Epidermal melanocyte (primary cell): ENCODE data around the gene PDLIM3.
"Not testable (repeated sequence)": the region's sequence is repeated elsewhere in the genome, so short reads cannot be mapped to it uniquely, and the experiment has no call there.

Experiments
- DNase-seq: peaks from one replicate; pipeline ENCODE4 v3.0.0; 2011; ENCODE audit warnings: low spot score; ENCODE audit not compliant: insufficient read length

The PDLIM3 gene

DNA sequence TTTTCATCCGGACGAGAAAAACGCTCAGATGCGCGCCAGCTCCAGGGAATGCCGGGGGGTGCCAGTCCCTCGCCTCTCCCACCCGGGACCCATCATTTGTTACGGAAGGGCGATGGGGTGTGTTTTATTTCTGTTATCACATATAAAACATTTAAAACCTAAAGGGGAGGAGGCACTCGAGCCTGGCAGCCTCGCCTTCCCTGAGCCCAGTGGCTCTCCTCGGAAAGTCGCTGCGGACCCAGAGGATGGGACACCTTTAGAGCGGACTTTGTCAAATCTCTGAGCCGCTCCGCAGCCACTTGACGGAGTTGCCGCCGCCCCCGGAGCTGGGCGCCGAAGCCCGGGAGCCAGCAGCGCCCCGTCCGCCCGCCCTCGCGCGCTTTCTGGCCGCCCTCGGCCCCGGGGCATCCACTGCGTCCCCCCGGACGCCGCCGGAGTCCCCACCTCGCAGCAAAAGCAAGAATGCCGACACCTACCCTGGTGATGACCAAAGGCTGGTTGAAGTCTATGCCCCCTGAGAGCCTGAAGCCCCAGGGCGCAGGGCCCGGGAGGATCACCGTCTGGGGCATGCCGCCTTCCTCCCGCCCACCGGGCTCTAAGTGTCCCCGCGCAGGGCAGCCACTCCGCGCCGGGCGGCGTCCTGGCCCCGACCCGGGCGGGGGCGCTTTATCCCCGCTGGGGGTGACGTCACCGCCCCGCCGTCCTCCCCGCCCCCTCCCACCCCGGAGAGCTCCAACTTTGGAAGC is at the start of gene PDLIM3:
TSS of gene PDLIM3 (minus strand) at position 642 of the 746 bp plus-strand sequence. CDS start at position 569, 73 bp downstream.
- DNase-seq, result no peak

DNA sequence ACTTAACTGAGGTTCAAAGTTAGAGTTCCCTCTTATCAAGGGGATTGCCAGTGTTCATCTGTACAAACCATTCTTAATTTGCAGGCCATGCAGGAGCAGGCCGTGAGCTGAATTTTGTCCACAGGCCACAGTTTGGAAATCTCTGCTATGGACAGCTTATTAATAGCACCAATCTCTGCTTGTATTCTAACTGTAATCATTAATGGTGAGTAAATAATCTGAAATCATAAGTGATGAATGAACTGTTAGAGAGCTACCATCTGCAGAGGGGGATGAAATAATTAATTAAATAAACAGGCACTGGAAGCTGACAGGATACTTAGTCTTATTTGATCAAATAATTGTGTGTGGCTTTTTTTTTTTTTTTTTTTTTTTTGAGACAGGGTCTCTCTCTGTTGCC is 48.5 kb upstream of the PDLIM3 start:
- DNase-seq, result no peak

DNA sequence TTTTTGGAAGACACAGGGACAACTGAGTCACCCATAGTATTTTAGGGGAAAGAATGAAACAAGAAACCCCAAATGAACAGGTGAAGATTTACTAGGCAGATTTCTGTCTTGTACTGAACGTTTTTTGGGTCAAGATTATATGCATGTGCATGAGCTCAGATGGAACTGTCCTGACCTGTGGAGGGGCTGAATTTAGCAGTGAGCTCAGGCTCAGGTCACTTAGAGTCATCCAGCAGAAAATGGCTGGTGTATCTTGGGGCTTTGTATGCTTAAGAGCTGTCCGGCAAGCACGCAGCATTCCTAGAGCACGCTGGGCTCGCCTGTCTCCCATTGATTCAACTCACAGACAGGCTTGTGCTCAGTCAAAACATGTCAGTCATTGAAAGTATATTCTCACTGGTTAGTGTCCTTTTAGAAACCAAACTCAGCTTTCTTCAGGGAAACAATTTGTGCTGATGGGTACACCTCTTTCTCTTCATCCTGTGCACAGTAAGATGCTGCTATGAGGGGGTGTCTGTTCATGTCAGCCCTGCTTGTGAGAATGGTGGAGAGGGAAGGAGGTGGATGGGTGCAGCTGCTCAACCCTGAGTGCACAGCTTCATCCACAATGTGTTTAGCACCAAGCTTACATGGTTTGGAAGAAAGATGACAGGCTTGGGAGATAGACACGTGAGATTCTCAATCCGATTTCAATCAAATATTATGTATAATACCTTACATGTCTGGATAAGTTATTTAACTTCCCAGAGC is 47.5 kb upstream of the PDLIM3 start:
- DNase-seq, result no peak

DNA sequence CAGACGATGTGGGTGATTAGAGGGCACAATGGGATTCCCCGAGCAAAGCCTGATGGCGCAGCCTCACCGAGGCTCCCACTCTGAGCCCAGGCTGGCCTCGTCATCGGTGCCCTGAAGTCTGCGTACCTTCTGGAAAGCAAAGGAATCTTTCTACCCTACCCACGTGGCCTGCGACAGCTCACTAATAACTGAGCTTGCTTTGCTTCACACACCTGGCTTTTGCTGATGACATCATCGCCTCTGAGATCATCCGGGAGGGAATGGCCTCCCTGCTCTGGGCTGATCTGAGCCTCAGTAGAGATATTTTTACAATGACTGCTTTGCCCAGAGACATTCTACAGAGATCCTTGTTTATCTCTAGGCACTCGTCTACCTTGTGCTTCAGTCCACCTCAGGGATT is 45.4 kb upstream of the PDLIM3 start:
- no peak for DNase-seq

- DNase-seq, result no peak
These were observed 43.0 kb upstream of the PDLIM3 start for GRCh38 chr4:185578284-185578683.

DNA sequence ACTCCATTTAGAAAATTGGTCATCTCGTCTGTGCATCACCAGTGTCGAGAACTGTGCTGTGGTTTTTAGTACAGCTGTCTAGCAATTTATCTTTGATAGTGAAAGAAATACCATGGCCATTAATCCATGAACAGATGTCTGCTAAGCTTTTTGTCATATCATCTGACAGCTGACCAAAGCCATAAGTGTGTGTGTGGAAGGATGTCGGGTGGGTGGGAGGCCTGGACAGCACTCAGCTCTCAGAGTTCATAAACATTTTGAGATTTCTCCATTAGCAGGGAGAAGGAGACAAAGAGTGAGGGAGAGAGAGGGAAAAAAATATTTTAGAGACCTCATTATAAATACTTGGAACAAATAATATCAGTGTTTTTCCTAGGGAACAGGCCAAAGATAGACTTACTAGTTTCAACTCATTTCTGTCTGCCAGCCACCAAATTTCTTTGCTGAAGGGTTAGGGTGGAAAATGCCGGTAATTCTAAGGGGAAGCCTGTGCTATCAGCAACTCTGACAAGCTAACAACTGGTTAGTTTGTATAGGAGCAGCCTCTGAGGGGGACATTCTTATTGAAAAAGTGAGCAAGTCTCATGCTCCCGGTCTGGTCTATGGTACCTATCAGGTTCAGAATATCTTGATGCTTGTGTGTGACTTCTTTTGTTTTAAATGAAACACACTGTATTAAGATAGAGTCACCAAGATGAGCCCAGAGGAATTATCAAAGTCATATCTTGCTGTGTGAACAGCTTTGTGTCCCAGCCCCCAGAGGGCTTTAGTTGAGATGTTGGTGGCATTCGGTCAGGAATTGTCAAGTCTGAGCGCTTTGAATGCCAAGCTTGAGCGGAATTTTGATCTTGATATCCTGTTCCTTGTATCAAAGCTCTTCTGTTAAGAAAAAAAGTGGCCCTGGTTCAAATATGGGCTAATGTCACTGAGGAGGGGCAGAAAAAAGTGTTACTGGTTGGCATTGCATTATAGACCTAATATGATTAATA is 41.9 kb upstream of the PDLIM3 start:
- DNase-seq, result no peak

DNA sequence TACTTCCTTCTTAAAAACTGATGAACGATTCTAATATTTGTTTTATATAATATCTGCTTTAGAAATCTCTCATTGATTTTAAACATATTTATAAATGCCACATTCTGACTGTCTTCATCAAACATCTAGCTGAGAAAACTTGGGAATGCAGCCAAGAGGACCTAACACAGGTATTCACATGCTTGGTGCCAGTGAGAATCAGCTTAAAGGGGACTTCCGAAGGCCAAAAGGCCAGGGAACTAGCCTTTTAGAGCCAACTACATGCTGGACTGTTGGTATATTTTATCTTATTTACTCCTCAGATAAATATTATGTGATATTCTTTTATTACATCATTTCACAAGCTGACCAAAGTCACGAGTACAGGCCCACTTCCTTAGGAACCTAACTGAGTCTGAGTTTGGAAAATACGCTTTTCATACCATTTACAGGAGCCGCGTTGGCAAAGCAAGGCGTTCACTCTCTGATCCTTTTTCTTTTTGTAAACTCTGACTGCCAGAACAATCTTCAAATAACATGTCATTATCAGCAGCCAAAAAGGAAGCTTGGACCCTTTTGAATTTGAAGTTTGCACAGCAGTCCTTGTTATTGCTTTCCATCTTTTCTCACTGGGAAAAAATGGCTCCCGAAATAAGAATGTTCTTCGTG is 41.1 kb upstream of the PDLIM3 start:
- DNase-seq, result no peak

DNA sequence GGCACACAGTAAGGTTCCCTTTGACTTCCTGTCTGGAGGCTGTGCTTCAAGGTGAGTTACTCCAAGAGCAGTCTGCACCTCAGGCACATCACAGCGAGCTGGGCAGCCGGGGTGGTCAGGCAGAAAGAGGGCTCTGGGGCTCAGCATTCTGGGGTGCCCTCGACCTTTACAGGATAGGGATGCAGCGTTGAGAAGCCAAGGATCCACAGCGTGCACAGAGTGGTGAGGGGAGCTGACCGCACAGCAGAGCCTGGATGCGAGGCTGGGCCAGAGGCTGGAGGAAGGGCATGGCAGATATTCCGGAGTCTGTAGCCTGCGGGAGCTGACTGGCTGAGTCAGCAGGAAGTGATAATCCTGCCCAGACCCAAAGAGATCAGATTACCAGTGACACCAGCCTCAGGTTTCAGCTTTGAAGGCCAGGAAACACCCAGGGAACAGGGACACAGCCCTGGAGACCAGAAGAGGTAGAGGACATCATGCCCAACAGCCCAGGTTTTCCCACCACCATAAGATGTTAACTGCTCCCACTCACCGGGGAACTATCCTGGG is 38.4 kb upstream of the PDLIM3 start:
- no peak for DNase-seq

DNA sequence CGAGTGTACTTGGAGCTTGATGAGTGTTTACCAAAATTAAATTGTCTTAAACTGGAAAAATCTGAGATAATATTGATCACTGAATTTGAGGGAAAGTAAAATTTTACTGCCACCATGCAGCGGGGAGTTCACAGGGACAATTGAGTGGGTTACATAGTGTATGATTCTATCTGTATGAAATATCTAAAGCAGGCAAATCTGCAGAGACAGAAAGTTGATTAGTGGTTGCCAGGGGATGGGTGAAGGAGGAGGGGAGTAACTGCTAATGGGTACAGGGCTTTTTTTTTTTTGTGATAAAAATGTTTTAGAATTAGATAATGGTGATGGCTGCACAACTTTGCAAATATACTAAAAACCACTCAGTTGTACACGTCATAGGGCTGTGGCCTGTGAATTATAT is 35.4 kb upstream of the PDLIM3 start:
- no peak for DNase-seq

- peak; percentile 49 for DNase-seq
These were observed 32.4 kb upstream of the PDLIM3 start for GRCh38 chr4:185567381-185568376.

DNA sequence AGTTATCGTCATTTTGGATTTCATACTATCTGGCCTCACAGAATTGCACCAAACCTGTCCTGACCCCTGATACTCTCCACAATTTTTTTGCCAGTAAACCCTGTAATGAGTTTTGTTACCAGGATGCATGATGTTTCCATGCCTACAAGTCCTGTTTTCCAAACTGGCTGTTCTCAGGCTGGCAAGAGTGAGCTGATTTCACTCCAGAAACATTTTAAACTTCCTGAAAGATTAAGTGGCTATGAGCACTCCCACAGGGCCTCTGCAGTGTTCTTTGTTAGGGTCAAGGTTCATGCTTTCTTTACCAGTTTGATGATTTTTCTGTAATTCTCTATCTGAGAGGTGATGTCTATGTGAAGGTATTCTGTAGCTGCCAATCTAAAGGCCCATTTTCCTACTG is 31.7 kb upstream of the PDLIM3 start:
- no peak for DNase-seq

- DNase-seq, result no peak
These were observed 31.1 kb upstream of the PDLIM3 start for GRCh38 chr4:185566425-185566824.

DNA sequence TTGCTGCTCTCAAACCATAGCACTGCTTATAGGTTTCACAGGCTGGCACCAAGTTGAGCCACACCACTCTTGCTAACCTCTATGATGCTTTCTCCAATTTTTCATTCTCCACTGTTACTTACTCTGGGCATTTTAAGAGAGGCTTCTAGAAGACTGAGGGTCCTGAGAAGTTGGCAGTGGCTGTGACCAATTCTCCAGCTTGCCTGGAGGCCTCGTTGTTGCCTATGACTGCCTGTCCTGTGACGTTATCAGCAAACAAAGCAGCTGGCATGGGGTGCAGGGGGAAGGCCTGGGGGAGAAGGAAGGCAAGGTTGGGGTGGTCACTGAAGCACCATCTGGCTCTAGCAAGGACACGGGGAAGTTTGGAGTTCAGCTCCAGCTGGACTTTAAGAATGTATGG is 30.4 kb upstream of the PDLIM3 start:
- no peak for DNase-seq

DNA sequence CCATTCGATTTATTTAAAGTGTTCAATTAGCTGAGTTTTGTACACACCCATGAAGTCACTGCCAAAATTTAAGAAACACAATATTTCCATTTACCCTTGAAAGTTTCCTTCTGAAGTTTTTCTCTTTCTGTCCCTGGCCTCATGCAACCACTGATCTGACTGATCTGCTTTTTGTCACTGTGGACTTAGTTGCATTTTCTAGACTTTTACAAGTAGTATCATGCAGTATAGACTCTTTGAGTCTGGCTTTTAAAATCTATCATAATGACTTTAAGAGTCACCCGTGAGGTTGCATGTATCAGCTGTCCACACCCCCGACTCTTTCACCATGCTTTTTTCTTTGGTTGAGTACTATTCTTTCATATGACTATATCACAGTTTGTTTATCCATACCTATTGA is 29.0 kb upstream of the PDLIM3 start:
- DNase-seq, result no peak

GRCh38 chr4:185562531-185562930 is 27.2 kb upstream of the PDLIM3 start:
- no peak for DNase-seq

GRCh38 chr4:185560316-185560715 is 25.0 kb upstream of the PDLIM3 start:
- no peak for DNase-seq

- no peak for DNase-seq
These were observed 24.6 kb upstream of the PDLIM3 start for GRCh38 chr4:185559915-185560281.

- DNase-seq, result not testable (repeated sequence)
These were observed 24.1 kb upstream of the PDLIM3 start for GRCh38 chr4:185559251-185559914.
